ENCODE data around the gene BEND3.

BEND3 gene

GRCh38 chr6:107059606-107060005 lies 55.7 kb downstream of the BEND3 start:
- no peak for DNase-seq (ENCODE audit: low spot score)
- TF ChIP-seq, protein P1, sequence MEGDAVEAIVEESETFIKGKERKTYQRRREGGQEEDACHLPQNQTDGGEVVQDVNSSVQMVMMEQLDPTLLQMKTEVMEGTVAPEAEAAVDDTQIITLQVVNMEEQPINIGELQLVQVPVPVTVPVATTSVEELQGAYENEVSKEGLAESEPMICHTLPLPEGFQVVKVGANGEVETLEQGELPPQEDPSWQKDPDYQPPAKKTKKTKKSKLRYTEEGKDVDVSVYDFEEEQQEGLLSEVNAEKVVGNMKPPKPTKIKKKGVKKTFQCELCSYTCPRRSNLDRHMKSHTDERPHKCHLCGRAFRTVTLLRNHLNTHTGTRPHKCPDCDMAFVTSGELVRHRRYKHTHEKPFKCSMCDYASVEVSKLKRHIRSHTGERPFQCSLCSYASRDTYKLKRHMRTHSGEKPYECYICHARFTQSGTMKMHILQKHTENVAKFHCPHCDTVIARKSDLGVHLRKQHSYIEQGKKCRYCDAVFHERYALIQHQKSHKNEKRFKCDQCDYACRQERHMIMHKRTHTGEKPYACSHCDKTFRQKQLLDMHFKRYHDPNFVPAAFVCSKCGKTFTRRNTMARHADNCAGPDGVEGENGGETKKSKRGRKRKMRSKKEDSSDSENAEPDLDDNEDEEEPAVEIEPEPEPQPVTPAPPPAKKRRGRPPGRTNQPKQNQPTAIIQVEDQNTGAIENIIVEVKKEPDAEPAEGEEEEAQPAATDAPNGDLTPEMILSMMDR (IDR thresholded peaks at IDR 0.05; ENCODE audit: extremely low read depth, missing control alignments) = no peak

DNA sequence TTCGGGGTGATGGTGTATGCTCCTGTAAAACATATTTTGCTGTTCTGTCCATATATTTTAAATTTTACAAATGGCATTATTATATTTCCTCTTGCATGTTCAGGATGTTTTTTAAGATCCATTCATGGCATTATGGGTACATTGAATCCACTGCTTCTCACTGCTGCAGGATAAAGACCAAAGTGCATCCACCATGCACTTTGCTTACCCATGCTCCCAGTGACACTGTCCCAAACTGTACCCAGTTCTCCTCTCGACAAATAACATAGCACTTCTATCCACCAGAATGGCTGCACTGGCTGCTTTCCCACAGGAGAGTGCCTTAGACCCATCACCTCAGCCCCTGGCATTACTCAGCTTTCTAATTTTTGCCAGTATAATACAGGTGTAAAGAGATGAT lies 57.6 kb downstream of the BEND3 start:
- no peak for DNase-seq (ENCODE audit: low spot score)
- TF ChIP-seq, protein P1 (IDR thresholded peaks at IDR 0.05; ENCODE audit: extremely low read depth, missing control alignments) = no peak

DNA sequence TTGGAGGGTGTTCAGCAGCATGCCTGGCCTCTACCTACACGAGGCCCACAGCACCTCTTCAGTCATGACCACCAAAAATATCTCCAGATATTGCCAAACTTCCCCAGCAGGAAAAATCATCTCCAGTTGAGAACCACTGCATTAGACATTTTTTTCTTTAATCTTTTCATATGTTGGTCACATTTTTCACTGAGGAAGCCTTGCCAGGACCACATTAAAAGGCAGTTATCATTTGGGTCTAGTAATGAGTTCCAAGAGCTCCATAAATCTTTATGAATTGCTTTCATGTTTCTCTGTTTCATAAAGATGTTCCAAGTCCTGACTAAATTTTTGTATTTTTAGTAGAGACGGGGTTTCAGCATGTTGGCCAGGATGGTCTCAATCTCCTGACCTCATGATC lies 58.5 kb downstream of the BEND3 start:
- TF ChIP-seq, protein P1 (IDR thresholded peaks at IDR 0.05; ENCODE audit: extremely low read depth, missing control alignments) = no peak
- no peak for DNase-seq (ENCODE audit: low spot score)

DNA sequence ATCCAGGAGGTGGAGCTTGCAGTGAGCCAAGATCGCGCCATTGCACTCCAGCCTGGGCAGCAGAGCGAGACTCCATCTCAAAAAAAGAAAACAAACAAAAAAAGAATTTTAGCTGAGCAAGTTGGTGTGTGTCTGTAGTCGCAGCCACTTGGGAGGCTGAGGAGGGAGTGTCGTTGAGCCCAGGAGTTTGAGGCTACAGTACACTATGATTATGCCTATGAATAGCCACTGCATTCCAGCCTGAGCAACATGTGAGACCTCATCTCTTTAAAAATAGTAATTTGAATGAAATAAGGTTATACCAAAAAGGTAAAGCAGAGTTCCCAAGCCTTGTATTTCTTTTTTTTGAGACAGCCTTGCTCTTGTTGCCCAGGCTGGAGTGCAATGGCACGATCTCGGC lies 67.5 kb downstream of the BEND3 start:
- TF ChIP-seq, protein P1 (IDR thresholded peaks at IDR 0.05; ENCODE audit: extremely low read depth, missing control alignments) = no peak

GRCh38 chr6:107045826-107046675 lies 69.3 kb downstream of the BEND3 start:
- DNase-seq (ENCODE audit: low spot score) = no peak

More for the DNA sequence above, 67.5 kb downstream of the BEND3 start:
- DNase-seq (ENCODE audit: low spot score) = no peak

DNA sequence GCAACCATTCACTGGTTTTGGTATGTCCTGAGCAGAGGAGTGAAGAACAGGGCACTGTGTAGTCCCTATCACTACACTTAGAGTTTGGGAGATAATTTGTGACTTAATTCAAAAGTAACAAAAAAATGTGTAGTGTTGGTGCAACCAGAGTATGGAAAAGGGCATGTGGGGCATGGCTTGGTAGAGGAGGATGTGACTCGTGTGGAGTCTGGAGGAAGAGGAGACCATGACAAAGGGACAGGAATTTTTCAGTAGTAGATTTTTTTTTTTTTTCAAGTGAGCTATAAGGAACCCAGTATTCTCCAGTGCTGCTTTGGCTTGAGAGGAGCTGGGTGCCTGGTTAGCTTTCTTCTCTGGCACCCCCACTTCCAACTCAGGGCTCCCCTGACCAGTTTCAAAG lies 82.2 kb downstream of the BEND3 start:
- DNase-seq (ENCODE audit: low spot score) = no peak
- TF ChIP-seq, protein P1 (IDR thresholded peaks at IDR 0.05; ENCODE audit: extremely low read depth, missing control alignments) = no peak

More at GRCh38 chr6:107045826-107046675, 69.3 kb downstream of the BEND3 start:
- TF ChIP-seq, protein P1 (IDR thresholded peaks at IDR 0.05; ENCODE audit: extremely low read depth, missing control alignments) = no peak

- DNase-seq (ENCODE audit: low spot score) = no peak
- TF ChIP-seq, protein P1 (IDR thresholded peaks at IDR 0.05; ENCODE audit: extremely low read depth, missing control alignments) = no peak
Measured at GRCh38 chr6:107032051-107032450, 83.3 kb downstream of the BEND3 start.

Data from GM20000 (cell line).